WI38 (cell line): Measurements from ENCODE around the gene ZNF770.
A peak's percentile ranks its signal among the peaks of the same experiment; 100 is the strongest.

Experiments
- H3K4me3 ChIP-seq: 2 replicates; pipeline ENCODE4 v1.5.1; 2011; ENCODE audit warnings: low read depth, mild to moderate bottlenecking, control low read depth, low read length
- CTCF ChIP-seq: IDR thresholded peaks from 2 replicates; pipeline ENCODE4 v1.5.1; 2012; ENCODE audit warnings: low read depth, mild to moderate bottlenecking, control low read depth, low read length

ZNF770 gene

GRCh38 chr15:34993877-34994276, 5.8 kb upstream of the ZNF770 start:
- H3K4me3 ChIP-seq: no peak overlapping the region
- TF ChIP-seq CTCF: no peak

GRCh38 chr15:34993412-34993811, 5.3 kb upstream of the ZNF770 start:
- no peak overlapping the region for H3K4me3 ChIP-seq

GRCh38 chr15:34987609-34988026, 469 bp downstream of the ZNF770 start:
- peak overlapping the region; percentile 98 for H3K4me3 ChIP-seq
- TF ChIP-seq CTCF: no peak

More at GRCh38 chr15:34993412-34993811, 5.3 kb upstream of the ZNF770 start:
- no peak for TF ChIP-seq CTCF

- H3K4me3 ChIP-seq: peak overlapping the region; percentile 98
- no peak for TF ChIP-seq CTCF
These were observed 1.2 kb downstream of the ZNF770 start for GRCh38 chr15:34986771-34987480.

- peak overlapping the region; percentile 98 for H3K4me3 ChIP-seq
- no peak for TF ChIP-seq CTCF
These were observed 1.8 kb downstream of the ZNF770 start for GRCh38 chr15:34986326-34986725.

- H3K4me3 ChIP-seq: no peak overlapping the region
- TF ChIP-seq CTCF: no peak
These were observed 3.0 kb downstream of the ZNF770 start for GRCh38 chr15:34984889-34985630.

- no peak for TF ChIP-seq CTCF
- H3K4me3 ChIP-seq: no peak overlapping the region
These were observed 11.3 kb downstream of the ZNF770 start for GRCh38 chr15:34976743-34977142.
